Aorta (tissue), 5 donors: ENCODE measurements around the gene GALK1. TPM values are rescaled to one million over a fixed set of nuclear protein-coding genes. Genes with fewer than 3 reads are reported as not detected.

Source experiments
- ATAC-seq: fragments of 200-7000 bp; cut with Tn5 transposase; one replicate; pipeline ENCODE4 v1.9.1; 2022; ENCODE audit warnings: moderate library complexity; ENCODE audit not compliant: low FRiP score
- DNase-seq, 2 donors: peaks; one replicate each; pipeline ENCODE4 v3.0.0-alpha.2; 2020
- H3K27ac ChIP-seq, 2 donors: one replicate each; pipeline ENCODE4 v1.5.1; 2013; ENCODE audit warnings: low read length in 2 of 2, mild to moderate bottlenecking in 2 of 2, moderate library complexity in 2 of 2, control low read depth in 1 of 2, inconsistent platforms in 1 of 2, low read depth in 1 of 2
- H3K27me3 ChIP-seq, 2 donors: one replicate each; pipeline ENCODE4 v1.6.1; 2013; ENCODE audit warnings: control low read depth in 1 of 2, low read length in 1 of 2, mild to moderate bottlenecking in 1 of 2, moderate library complexity in 1 of 2; ENCODE audit not compliant: insufficient read depth in 2 of 2, control insufficient read depth in 1 of 2
- H3K36me3 ChIP-seq, 2 donors: one replicate each; pipeline ENCODE4 v1.6.1; 2013; ENCODE audit warnings: control low read depth in 1 of 2, low read length in 1 of 2, mild to moderate bottlenecking in 1 of 2; ENCODE audit not compliant: insufficient read depth in 2 of 2, control insufficient read depth in 1 of 2
- H3K4me1 ChIP-seq, 2 donors: one replicate each; pipeline ENCODE4 v1.6.1; 2013; ENCODE audit warnings: low read length in 2 of 2, control low read depth in 1 of 2, mild to moderate bottlenecking in 1 of 2, moderate library complexity in 1 of 2; ENCODE audit not compliant: insufficient read depth in 2 of 2, control insufficient read depth in 1 of 2
- H3K4me3 ChIP-seq, 2 donors: one replicate each; pipeline ENCODE4 v1.5.1; 2013; ENCODE audit warnings: low read length in 2 of 2, control low read depth in 1 of 2, mild to moderate bottlenecking in 1 of 2
- H3K9me3 ChIP-seq: one replicate; pipeline ENCODE4 v1.6.1; 2013; ENCODE audit warnings: mild to moderate bottlenecking, low read length; ENCODE audit not compliant: control insufficient read depth
- WGBS, 2 donors: extraction: QIAGEN DNeasy Blood & Tissue Kit; methylation state at CpG; one replicate each; pipeline ENCODE4 v1.1.7; 2013; 5-methylcytosine and 5-hydroxymethylcytosine counted together
- intact Hi-C, 2 donors: fragments of 100-400 bp; cut with DNase I; formaldehyde crosslinking; loops; one replicate each; pipeline versions ENCODE4 v1.14.2 to v1.15.0; 2022
- polyA plus RNA-seq, 2 donors: library from polyadenylated mRNA; stranded (reverse); fragments of 200-250 nt; gene quantifications; one replicate each; pipeline ENCODE4 v1.2.3, GENCODE V29; 2013
- total RNA-seq, 2 donors: library from RNA; stranded (reverse); fragmentation: NEBNext Ultra II Directional; extraction: Animal tissue kit (Norgen Biotek cat#: 25700); gene quantifications; one replicate each; pipeline ENCODE4 v1.2.1, GENCODE V29; 2021
- donor health status: healthy with polysubstance abuse.
- donor health status: Bipolar disorder and iron deficiency.
- donor health status: DM: no; HTN: no; CAD: no.
- donor health status: DM: no; HTN: no; CAD: no.
- donor health status: DM: yes; HTN: yes; CAD: no.

Gene GALK1
- total and polyA plus RNA-seq, 4 donors: 16.8 to 44.8 (median 22.0) TPM

DNA sequence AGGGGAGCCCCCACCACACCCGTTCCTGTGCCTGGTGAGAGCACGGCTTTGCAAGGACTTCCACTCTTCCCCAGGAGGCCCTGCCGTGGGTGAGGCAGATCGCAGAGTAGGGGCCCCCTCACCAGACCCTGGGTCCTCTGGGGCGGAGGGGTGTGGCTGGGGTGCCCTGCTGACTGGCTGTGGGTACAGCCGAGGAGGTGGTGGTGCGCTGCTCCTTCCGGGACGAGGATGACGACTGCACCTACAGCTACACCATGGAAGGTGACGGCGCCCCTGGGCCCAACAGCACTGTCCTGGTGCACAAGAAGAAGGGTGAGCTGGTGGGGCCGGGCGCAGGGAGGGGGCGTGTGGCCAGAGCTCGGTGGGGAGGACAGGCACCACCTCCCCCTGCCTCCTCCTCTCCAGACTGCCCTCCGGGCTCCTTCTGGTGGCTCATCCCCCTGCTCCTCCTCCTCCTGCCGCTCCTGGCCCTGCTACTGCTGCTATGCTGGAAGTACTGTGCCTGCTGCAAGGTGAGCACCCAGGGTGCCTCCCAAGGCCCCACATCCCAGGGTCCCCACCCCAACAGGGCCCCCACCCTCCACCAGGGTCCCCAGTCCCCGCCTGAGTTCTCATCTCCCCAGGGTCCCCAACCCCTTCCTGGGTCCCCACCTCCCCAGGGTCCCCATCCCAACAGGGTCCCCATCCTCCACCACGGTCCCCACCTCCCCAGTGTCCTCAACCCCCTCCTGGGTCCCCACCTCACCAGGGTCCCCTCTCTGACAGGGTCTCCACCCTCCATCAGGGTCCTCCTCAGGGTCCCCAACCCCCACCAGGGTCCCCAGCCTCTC lies 27.6 kb downstream of the GALK1 start:
- Histone ChIP-seq H3K27me3 (no peaks in the 10 kb centered on the region), H3K36me3 (no peaks in the 10 kb centered on the region), H3K4me1 (no peaks in the 10 kb centered on the region), H3K4me3 (no peak overlapping the region), H3K9me3 (no peaks in the 10 kb centered on the region), H3K27ac (no peak overlapping the region)
- 76 to 80% methylated on average over 17 to 20 of the region's 20 CpGs for WGBS, 2 donors
- DNase-seq (peak in 1 of 2 donors; percentile 47), ATAC-seq (no peak)
- intact Hi-C loops: no loop called here

DNA sequence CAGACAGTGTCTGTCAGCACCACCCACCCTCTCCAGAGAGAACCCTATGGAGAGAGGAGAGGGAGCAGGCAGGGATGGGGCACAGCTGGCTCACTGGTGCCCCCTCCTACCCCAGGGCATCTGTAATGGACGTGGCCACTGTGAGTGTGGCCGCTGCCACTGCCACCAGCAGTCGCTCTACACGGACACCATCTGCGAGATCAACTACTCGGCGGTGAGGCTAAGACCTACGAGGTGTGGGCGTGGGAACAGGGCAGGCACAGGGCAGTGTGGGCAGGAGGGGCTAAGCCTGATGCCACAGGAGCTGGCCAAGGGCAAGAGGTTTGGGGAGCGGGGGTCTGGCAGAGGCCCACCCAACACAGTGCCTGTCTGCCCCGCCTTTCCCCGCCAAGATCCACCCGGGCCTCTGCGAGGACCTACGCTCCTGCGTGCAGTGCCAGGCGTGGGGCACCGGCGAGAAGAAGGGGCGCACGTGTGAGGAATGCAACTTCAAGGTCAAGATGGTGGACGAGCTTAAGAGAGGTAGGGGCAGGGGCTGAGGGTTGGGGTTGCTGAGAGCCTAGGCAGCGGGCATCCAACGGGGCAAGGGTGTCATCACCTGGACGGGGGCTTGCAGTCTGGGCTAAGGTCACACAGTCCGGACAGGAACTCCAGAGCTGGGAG lies 28.7 kb downstream of the GALK1 start:
- Histone ChIP-seq H3K27me3 (no peaks in the 10 kb centered on the region), H3K27ac (no peak overlapping the region), H3K4me1 (no peaks in the 10 kb centered on the region), H3K4me3 (no peak overlapping the region), H3K9me3 (no peaks in the 10 kb centered on the region), H3K36me3 (no peaks in the 10 kb centered on the region)
- DNase-seq (no peak), ATAC-seq (no peak)
- intact Hi-C loops: no loop called here
- WGBS, 2 donors: 86 to 90% methylated on average over 26 of the region's 26 CpGs

GRCh38 chr17:75734674-75735294 lies 30.2 kb downstream of the GALK1 start:
- DNase-seq (no peak), ATAC-seq (no peak)
- no peaks in the 10 kb centered on the region for H3K4me1 ChIP-seq
- no peaks in the 10 kb centered on the region for H3K27me3 ChIP-seq
- no peak overlapping the region for H3K4me3 ChIP-seq
- H3K9me3 ChIP-seq: no peaks in the 10 kb centered on the region
- H3K36me3 ChIP-seq: no peaks in the 10 kb centered on the region
- intact Hi-C loops: no loop called here
- WGBS, 2 donors: 74% methylated on average over 4 of the region's 4 CpGs
- no peak overlapping the region for H3K27ac ChIP-seq

DNA sequence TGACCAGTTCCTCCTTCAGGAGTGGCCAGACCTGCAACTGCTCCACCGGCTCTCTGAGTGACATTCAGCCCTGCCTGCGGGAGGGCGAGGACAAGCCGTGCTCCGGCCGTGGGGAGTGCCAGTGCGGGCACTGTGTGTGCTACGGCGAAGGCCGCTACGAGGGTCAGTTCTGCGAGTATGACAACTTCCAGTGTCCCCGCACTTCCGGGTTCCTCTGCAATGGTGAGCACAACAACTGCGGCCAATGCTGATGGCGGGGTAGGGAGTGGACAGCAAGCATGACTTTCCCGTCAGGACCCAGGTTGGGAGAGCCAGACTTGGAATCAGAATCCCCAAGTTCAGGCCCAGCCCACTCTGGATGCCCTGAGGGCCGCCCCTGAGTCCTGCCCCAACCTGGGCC lies 31.5 kb downstream of the GALK1 start:
- intact Hi-C loops: no loop called here
- 91 to 92% methylated on average over 18 of the region's 18 CpGs for WGBS, 2 donors
- no peak overlapping the region for H3K27ac ChIP-seq
- H3K9me3 ChIP-seq: no peaks in the 10 kb centered on the region
- H3K4me1 ChIP-seq: no peaks in the 10 kb centered on the region
- ATAC-seq: no peak
- no peak overlapping the region for H3K4me3 ChIP-seq
- no peaks in the 10 kb centered on the region for H3K27me3 ChIP-seq
- no peaks in the 10 kb centered on the region for H3K36me3 ChIP-seq
- no peak for DNase-seq

DNA sequence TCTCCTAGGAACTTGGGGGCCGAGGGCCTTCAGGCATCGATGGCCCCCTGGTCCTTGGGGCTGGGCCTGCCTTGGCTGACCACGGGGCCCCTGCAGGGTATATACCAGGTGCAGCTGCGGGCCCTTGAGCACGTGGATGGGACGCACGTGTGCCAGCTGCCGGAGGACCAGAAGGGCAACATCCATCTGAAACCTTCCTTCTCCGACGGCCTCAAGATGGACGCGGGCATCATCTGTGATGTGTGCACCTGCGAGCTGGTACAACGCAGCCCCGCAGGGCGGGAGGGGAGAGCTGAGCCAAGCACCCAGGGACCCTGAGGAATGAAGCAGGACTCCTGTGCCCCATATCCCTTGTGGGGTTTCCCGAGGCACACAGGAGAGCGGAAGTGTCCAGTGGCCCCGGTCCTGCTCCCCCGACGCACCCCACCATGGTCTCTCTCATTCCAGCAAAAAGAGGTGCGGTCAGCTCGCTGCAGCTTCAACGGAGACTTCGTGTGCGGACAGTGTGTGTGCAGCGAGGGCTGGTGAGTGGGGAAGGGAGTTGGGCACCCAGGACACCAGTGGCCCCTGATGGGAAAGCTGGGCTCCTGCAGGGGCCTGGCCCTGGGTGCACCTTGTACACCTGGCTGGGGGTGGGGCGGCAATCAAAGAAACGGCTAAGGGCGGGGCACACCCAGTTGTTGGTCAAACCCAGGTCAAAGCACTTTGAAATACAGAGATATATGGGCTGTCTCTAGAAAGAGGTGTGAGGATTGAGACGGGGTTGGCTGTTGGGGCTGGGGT lies 33.1 kb downstream of the GALK1 start:
- no peaks in the 10 kb centered on the region for H3K4me1 ChIP-seq
- H3K4me3 ChIP-seq: no peak overlapping the region
- H3K36me3 ChIP-seq: no peaks in the 10 kb centered on the region
- intact Hi-C loops: no loop called here
- H3K27ac ChIP-seq: no peak overlapping the region
- DNase-seq: no peak
- H3K27me3 ChIP-seq: no peaks in the 10 kb centered on the region
- no peak for ATAC-seq
- no peaks in the 10 kb centered on the region for H3K9me3 ChIP-seq
- WGBS, 2 donors: 88 to 90% methylated on average over 31 of the region's 31 CpGs

DNA sequence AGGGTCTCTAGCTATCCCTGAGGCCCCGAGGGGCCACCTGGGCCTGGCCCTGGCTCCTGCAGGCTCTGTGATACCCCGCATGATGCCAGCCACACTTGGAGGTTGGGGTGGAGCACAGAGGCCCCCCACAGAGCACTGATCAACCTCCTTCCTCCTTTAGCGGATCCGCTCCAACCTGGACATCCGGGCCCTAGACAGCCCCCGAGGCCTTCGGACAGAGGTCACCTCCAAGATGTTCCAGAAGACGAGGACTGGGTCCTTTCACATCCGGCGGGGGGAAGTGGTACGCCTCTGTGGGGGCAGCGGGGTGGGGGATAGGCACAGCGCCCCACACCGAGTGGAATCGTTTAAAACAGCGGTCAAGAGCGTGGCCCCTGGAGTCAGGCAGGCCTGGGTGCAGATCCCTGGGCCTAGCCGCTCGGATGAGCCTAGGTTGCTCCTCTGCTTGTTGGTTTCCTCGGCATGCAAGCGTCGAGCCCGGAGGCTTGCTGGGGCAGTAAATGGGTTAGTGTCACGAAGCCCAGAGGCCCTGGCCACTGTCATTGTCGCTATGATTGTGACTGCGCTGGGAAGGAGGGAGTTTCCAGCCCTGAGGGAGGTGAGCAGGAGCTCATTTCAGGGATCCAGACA lies 33.8 kb downstream of the GALK1 start:
- no peak for DNase-seq
- WGBS, 2 donors: 88% methylated on average over 26 of the region's 26 CpGs
- ATAC-seq: no peak
- no peaks in the 10 kb centered on the region for H3K4me1 ChIP-seq
- no peak overlapping the region for H3K27ac ChIP-seq
- H3K9me3 ChIP-seq: no peaks in the 10 kb centered on the region
- intact Hi-C loops: no loop called here
- no peaks in the 10 kb centered on the region for H3K36me3 ChIP-seq
- no peak overlapping the region for H3K4me3 ChIP-seq
- H3K27me3 ChIP-seq: no peaks in the 10 kb centered on the region

DNA sequence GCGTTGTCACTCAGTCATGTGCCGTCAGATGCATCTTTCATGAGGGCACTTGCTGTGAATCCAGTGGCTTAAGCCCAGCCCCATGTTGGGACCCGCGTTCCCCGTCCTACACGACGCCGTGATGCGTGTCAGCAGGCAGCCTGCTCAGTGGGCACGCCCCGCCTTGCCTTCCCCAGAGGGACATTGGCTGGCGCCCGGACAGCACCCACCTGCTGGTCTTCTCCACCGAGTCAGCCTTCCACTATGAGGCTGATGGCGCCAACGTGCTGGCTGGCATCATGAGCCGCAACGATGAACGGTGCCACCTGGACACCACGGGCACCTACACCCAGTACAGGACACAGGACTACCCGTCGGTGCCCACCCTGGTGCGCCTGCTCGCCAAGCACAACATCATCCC lies 34.9 kb downstream of the GALK1 start:
- H3K36me3 ChIP-seq: no peaks in the 10 kb centered on the region
- no peak overlapping the region for H3K27ac ChIP-seq
- no peak overlapping the region for H3K4me3 ChIP-seq
- H3K27me3 ChIP-seq: no peaks in the 10 kb centered on the region
- WGBS, 2 donors: 89 to 91% methylated on average over 24 of the region's 24 CpGs
- ATAC-seq: no peak
- H3K9me3 ChIP-seq: no peaks in the 10 kb centered on the region
- no peaks in the 10 kb centered on the region for H3K4me1 ChIP-seq
- DNase-seq: no peak
- intact Hi-C loops: no loop called here

DNA sequence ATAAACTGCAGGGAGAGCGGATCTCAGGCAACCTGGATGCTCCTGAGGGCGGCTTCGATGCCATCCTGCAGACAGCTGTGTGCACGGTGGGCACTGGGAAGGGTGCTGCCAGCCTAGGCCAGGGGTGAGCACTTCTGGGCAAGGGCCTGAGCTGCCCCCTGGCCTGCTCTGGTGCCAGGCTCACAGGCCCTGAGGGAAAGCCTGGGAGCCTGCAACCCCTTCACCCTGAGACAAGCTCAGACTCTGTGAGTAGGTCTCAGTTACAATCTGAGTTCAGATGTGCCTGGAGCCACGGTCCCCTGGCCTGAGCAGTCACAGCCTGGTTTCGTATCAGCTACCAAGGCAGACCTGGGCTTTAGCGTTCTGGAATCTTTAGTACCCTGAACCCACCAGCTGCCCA lies 35.6 kb downstream of the GALK1 start:
- 85 to 86% methylated on average over 7 of the region's 7 CpGs for WGBS, 2 donors
- Histone ChIP-seq H3K27ac (no peak overlapping the region), H3K27me3 (no peaks in the 10 kb centered on the region), H3K4me3 (no peak overlapping the region), H3K36me3 (no peaks in the 10 kb centered on the region), H3K4me1 (no peaks in the 10 kb centered on the region), H3K9me3 (no peaks in the 10 kb centered on the region)
- no peak for DNase-seq
- intact Hi-C loops: no loop called here
- ATAC-seq: no peak
